ENCODE data around the gene NDUFAF4.

NDUFAF4 gene

GRCh38 chr6:96897396-96898240 is at the start of gene NDUFAF4:
Gene NDUFAF4, minus strand, starts transcription at chr6:96897891. Its CDS starts 90 bp downstream, at chr6:96897801.
- peak; percentile 94 for DNase-seq

- DNase-seq, result no peak
Observed at GRCh38 chr6:96947055-96947454, 49.4 kb upstream of the NDUFAF4 start.

- no peak for DNase-seq
Observed at GRCh38 chr6:96943555-96944215, 46.0 kb upstream of the NDUFAF4 start.

- DNase-seq, result no peak
Observed at GRCh38 chr6:96942676-96943075, 45.0 kb upstream of the NDUFAF4 start.

- DNase-seq, result no peak
Observed at GRCh38 chr6:96940322-96940721, 42.6 kb upstream of the NDUFAF4 start.

- DNase-seq, result peak; percentile 65
Observed at GRCh38 chr6:96939007-96939805, 41.5 kb upstream of the NDUFAF4 start.

GRCh38 chr6:96934087-96934486 is 36.4 kb upstream of the NDUFAF4 start:
- DNase-seq, result no peak

- no peak for DNase-seq
Observed at GRCh38 chr6:96931198-96931597, 33.5 kb upstream of the NDUFAF4 start.

GRCh38 chr6:96929741-96930140 is 32.0 kb upstream of the NDUFAF4 start:
- DNase-seq, result no peak

GRCh38 chr6:96927660-96928059 is 30.0 kb upstream of the NDUFAF4 start:
- DNase-seq, result no peak

GRCh38 chr6:96926425-96926824 is 28.7 kb upstream of the NDUFAF4 start:
- DNase-seq, result no peak

GRCh38 chr6:96925290-96925687 is 27.6 kb upstream of the NDUFAF4 start:
- DNase-seq, result no peak

- peak; percentile 72 for DNase-seq
Observed at GRCh38 chr6:96923871-96924493, 26.3 kb upstream of the NDUFAF4 start.

- no peak for DNase-seq
Observed at GRCh38 chr6:96923400-96923799, 25.7 kb upstream of the NDUFAF4 start.

- no peak for DNase-seq
Observed at GRCh38 chr6:96917098-96917497, 19.4 kb upstream of the NDUFAF4 start.

GRCh38 chr6:96913621-96914020 is 15.9 kb upstream of the NDUFAF4 start:
- no peak for DNase-seq

- no peak for DNase-seq
Observed at GRCh38 chr6:96911751-96912150, 14.1 kb upstream of the NDUFAF4 start.

- DNase-seq, result no peak
Observed at GRCh38 chr6:96911171-96911570, 13.5 kb upstream of the NDUFAF4 start.

- DNase-seq, result peak; percentile 22
Observed at GRCh38 chr6:96909811-96910210, 12.1 kb upstream of the NDUFAF4 start.

- no peak for DNase-seq
Observed at GRCh38 chr6:96907498-96907897, 9.8 kb upstream of the NDUFAF4 start.

- DNase-seq, result no peak
Observed at GRCh38 chr6:96900873-96901272, 3.2 kb upstream of the NDUFAF4 start.

GRCh38 chr6:96899451-96899998 is 1.8 kb upstream of the NDUFAF4 start:
- DNase-seq, result no peak

- DNase-seq, result peak; percentile 14
Observed at GRCh38 chr6:96899019-96899418, 1.3 kb upstream of the NDUFAF4 start.

Measured in RPMI8226 (cell line).